ENCODE data around the gene SCUBE1.

GRCh38 chr22:43308836-43309235 lies 34.3 kb downstream of the SCUBE1 start:
- no peak for TF ChIP-seq POLR2A (IDR thresholded peaks at IDR 0.05)
- TF ChIP-seq CTCF (IDR thresholded peaks at IDR 0.05): no peak
- no peak for TF ChIP-seq POLR2AphosphoS5 (IDR thresholded peaks at IDR 0.05)
- no peak for TF ChIP-seq EP300 (IDR thresholded peaks at IDR 0.05)

Measured in gastroesophageal sphincter (tissue), 3 donors.